ENCODE measurements around the gene ACTL8. TPM values are rescaled to one million over a fixed set of nuclear protein-coding genes. Genes with fewer than 3 reads are reported as not detected.

The ACTL8 gene
- total and polyA plus RNA-seq, 2 donors (not counting 1 experiment from before 2014, with no cell fraction given) = 0.15 TPM; not detected in 1

GRCh38 chr1:17725811-17726582, 29.1 kb upstream of the ACTL8 start:
- no peak overlapping the region for H3K9ac ChIP-seq (ENCODE audit: insufficient read depth, low read length)
- H3K4me2 ChIP-seq (ENCODE audit: extremely low read depth, insufficient read depth, low read length) = no peak overlapping the region
- TF ChIP-seq EZH2 (IDR thresholded peaks at IDR 0.05; ENCODE audit: low read length, missing control alignments) = no peak
- TF ChIP-seq, protein P1, sequence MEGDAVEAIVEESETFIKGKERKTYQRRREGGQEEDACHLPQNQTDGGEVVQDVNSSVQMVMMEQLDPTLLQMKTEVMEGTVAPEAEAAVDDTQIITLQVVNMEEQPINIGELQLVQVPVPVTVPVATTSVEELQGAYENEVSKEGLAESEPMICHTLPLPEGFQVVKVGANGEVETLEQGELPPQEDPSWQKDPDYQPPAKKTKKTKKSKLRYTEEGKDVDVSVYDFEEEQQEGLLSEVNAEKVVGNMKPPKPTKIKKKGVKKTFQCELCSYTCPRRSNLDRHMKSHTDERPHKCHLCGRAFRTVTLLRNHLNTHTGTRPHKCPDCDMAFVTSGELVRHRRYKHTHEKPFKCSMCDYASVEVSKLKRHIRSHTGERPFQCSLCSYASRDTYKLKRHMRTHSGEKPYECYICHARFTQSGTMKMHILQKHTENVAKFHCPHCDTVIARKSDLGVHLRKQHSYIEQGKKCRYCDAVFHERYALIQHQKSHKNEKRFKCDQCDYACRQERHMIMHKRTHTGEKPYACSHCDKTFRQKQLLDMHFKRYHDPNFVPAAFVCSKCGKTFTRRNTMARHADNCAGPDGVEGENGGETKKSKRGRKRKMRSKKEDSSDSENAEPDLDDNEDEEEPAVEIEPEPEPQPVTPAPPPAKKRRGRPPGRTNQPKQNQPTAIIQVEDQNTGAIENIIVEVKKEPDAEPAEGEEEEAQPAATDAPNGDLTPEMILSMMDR (conservative IDR thresholded peaks at IDR 0.05 in 1 of 2, IDR thresholded peaks at IDR 0.05 in 1 of 2; ENCODE audit: low read depth in 1 of 2, low read length in 2 of 2) = no peak
- no peak overlapping the region for H2AFZ ChIP-seq (ENCODE audit: low read length)
- H3K4me1 ChIP-seq (ENCODE audit: control insufficient read depth, extremely low read depth, insufficient read depth, low read length) = no peaks in the 10 kb centered on the region
- no peak overlapping the region for H3K27ac ChIP-seq (ENCODE audit: insufficient read depth, low read length)
- no peaks in the 10 kb centered on the region for H3K36me3 ChIP-seq (ENCODE audit: control insufficient read depth, insufficient read depth, low read length)
- H3K79me2 ChIP-seq (ENCODE audit: control insufficient read depth, insufficient read depth, low read length) = no peaks in the 10 kb centered on the region
- H3K27me3 ChIP-seq (ENCODE audit: control insufficient read depth, insufficient read depth, low read length) = no peaks in the 10 kb centered on the region
- no peaks in the 10 kb centered on the region for H4K20me1 ChIP-seq (ENCODE audit: control insufficient read depth, extremely low read depth, insufficient read depth, low read length)
- DNase-seq (ENCODE audit: low read depth in 2 of 2) = no peak
- no peaks in the 10 kb centered on the region for H3K9me3 ChIP-seq (ENCODE audit: control insufficient read depth, insufficient read depth, low read depth, low read length)
- no peak overlapping the region for H3K4me3 ChIP-seq (replicated peaks in 1 of 4; ENCODE audit: control extremely low read depth in 1 of 4, insufficient read depth in 1 of 4, low read depth in 3 of 4, low read length in 4 of 4)

- no peaks in the 10 kb centered on the region for H3K9me3 ChIP-seq (ENCODE audit: control insufficient read depth, insufficient read depth, low read depth, low read length)
- no peak for DNase-seq (ENCODE audit: low read depth in 2 of 2)
- H3K9ac ChIP-seq (ENCODE audit: insufficient read depth, low read length) = no peak overlapping the region
- H3K27me3 ChIP-seq (ENCODE audit: control insufficient read depth, insufficient read depth, low read length) = no peaks in the 10 kb centered on the region
- no peak for TF ChIP-seq EZH2 (IDR thresholded peaks at IDR 0.05; ENCODE audit: low read length, missing control alignments)
- TF ChIP-seq, protein P1 (conservative IDR thresholded peaks at IDR 0.05 in 1 of 2, IDR thresholded peaks at IDR 0.05 in 1 of 2; ENCODE audit: low read depth in 1 of 2, low read length in 2 of 2) = no peak
- no peak overlapping the region for H3K27ac ChIP-seq (ENCODE audit: insufficient read depth, low read length)
- H4K20me1 ChIP-seq (ENCODE audit: control insufficient read depth, extremely low read depth, insufficient read depth, low read length) = no peaks in the 10 kb centered on the region
- no peaks in the 10 kb centered on the region for H3K4me1 ChIP-seq (ENCODE audit: control insufficient read depth, extremely low read depth, insufficient read depth, low read length)
- no peak overlapping the region for H3K4me2 ChIP-seq (ENCODE audit: extremely low read depth, insufficient read depth, low read length)
- H3K4me3 ChIP-seq (replicated peaks in 1 of 4; ENCODE audit: control extremely low read depth in 1 of 4, insufficient read depth in 1 of 4, low read depth in 3 of 4, low read length in 4 of 4) = no peak overlapping the region
- H3K36me3 ChIP-seq (ENCODE audit: control insufficient read depth, insufficient read depth, low read length) = no peaks in the 10 kb centered on the region
- no peaks in the 10 kb centered on the region for H3K79me2 ChIP-seq (ENCODE audit: control insufficient read depth, insufficient read depth, low read length)
- H2AFZ ChIP-seq (ENCODE audit: low read length) = no peak overlapping the region
These were observed 26.9 kb upstream of the ACTL8 start for GRCh38 chr1:17728123-17728712.

DNA sequence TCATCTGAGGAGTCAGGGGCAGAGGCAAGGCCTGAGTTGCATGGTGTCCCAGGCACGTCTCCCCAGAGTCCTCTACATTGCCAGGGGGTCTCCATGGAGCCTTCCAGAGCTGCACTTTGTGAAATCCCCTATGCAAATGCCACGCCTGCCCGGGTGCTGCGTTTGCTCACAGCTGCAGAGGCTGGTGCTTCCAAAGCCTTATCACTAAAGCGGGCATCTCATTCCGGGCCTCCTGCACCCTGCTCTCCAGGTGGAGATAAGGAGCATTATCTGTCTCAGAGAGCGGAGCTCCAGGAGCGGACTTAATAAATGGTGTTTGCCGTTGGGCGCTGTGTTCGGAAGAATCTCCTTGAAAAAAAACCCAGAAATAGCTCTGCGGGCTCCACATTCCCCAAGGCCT, 25.9 kb upstream of the ACTL8 start:
- H3K9ac ChIP-seq (ENCODE audit: insufficient read depth, low read length) = no peak overlapping the region
- H3K9me3 ChIP-seq (ENCODE audit: control insufficient read depth, insufficient read depth, low read depth, low read length) = no peaks in the 10 kb centered on the region

More for the DNA sequence above, 25.9 kb upstream of the ACTL8 start:
- no peak overlapping the region for H3K4me3 ChIP-seq (replicated peaks in 1 of 4; ENCODE audit: control extremely low read depth in 1 of 4, insufficient read depth in 1 of 4, low read depth in 3 of 4, low read length in 4 of 4)
- H3K27ac ChIP-seq (ENCODE audit: insufficient read depth, low read length) = no peak overlapping the region
- H3K4me1 ChIP-seq (ENCODE audit: control insufficient read depth, extremely low read depth, insufficient read depth, low read length) = no peaks in the 10 kb centered on the region
- no peak overlapping the region for H3K4me2 ChIP-seq (ENCODE audit: extremely low read depth, insufficient read depth, low read length)
- TF ChIP-seq, protein P1 (conservative IDR thresholded peaks at IDR 0.05 in 1 of 2, IDR thresholded peaks at IDR 0.05 in 1 of 2; ENCODE audit: low read depth in 1 of 2, low read length in 2 of 2) = no peak
- no peak for TF ChIP-seq EZH2 (IDR thresholded peaks at IDR 0.05; ENCODE audit: low read length, missing control alignments)
- H3K27me3 ChIP-seq (ENCODE audit: control insufficient read depth, insufficient read depth, low read length) = no peaks in the 10 kb centered on the region
- no peaks in the 10 kb centered on the region for H3K79me2 ChIP-seq (ENCODE audit: control insufficient read depth, insufficient read depth, low read length)
- no peak overlapping the region for H2AFZ ChIP-seq (ENCODE audit: low read length)
- H4K20me1 ChIP-seq (ENCODE audit: control insufficient read depth, extremely low read depth, insufficient read depth, low read length) = no peaks in the 10 kb centered on the region
- no peaks in the 10 kb centered on the region for H3K36me3 ChIP-seq (ENCODE audit: control insufficient read depth, insufficient read depth, low read length)
- DNase-seq (ENCODE audit: low read depth in 2 of 2) = no peak
